ENCODE data around the gene THY1.

Gene THY1

DNA sequence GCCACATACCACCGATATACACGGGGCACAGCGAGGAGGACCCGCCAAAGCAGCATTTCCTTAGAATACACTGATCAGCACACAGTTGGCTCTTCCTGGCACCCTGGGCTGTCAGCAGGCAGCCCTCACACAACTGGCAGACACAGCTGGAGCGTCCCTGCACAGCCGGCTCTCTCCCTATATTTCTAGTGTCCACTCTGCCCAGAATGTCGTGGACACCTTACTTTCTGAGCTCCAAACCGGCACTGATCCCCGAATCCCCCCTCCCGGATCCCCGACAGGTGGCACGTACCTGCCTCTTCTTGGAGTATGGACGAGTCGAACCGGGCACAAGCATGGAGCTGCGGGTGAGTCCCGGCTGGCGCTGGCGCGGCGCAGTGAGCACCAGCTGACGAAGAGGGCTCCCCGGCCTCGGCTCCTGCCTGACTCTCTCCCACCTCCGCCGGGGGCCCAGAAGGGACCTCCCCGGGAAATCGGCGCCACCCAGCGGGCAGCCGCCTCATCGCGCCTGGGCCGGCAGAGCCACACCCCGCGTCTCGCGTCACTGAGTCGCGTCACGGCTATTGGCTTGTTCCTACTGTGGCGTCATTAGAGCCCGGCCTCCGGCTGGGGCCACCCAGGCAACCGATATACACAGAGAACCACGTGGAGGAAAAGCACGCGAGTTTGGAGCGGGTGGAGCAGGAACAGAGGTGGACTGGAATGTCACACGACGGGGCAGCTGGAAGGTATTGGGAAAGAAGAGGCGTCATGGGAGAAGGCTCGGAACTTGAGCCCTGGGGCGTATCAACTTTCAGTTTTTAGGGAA is 41.6 kb downstream of the THY1 start, which contains the start of gene USP2:
Gene USP2 (minus strand): TSS at position 510 of the 808 bp plus-strand sequence. CDS start 8,210 bp downstream, outside the sequence.
- DNase-seq = peak; percentile 66

DNA sequence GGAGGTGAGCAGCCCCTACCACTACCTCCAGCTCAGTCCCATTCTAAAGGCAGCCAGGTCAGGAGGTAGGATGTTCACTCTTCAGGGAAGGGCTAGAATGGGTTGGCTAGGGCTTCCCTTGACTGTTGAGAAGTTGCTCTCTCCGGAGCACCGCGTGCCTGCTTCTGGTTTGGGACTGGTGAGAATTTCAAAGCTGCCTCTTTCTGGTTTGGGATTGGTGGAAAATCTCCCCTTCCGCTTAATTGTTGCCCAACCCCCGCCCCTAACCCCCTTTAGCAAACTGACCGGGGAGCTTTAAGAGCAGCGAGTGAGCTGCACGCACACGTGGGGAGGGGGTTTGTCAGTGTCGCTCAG is 42.2 kb downstream of the THY1 start:
- no peak for DNase-seq

DNA sequence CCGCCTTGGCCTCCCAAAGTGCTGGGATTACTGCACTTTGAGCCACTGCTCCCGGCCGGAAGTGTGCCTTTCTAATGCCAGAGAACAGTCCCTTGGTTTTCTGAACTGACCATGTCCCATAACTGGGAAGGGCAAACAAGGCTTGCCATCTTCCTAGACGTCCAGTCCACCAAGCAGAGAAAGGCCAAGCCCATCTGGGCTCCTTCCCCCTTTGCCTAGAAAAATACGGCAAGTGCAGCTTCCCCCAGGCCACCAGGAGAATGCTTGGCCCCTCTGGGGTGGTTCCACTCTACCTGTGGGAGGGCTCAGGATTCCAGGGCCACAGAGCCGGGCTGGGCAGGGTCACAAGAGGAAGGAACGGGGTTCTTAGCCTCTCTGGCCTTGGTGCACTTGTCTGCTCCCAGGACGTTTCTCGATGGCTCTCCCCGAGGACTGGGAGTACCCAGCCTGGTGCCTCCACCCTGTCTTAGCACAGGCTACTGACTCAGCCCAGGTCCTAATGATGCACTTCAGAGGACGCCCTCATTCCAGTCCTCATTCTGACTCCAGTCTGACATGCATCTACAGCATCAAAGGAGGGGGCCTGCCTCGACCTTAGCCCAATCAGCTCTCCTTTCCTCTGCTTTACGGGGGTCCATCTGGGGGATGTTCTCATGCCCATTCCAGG is 42.7 kb downstream of the THY1 start:
- no peak for DNase-seq

DNA sequence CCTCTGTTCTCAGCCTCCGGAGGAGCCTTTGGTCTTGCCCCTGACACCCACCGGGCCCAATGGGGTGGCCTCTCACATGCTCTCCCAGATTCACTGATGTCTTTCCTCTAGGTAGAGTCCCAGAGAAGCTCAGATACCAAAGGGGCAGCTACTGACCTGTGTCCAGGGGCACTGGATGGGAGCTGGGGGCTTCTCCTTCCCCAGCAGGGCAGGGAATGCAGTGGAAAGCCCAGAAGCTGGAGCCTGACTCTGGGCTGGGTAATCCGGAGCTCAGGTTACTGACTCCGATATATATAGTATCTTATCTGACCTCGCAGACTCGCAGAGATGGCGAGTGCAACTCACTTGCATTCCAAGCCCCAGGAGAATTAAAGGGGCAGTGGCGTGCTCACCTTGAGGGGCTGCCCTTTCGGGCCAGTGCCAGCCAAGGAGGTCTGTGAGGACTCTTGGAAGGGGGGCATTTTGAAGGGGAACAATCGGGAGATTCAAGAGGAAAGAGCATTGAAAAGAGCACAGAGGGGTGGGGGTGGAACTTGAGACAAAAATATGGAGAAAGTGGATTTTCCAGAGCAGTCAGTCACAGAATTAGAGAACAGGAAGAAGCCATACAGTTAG is 44.0 kb downstream of the THY1 start:
- DNase-seq = no peak

DNA sequence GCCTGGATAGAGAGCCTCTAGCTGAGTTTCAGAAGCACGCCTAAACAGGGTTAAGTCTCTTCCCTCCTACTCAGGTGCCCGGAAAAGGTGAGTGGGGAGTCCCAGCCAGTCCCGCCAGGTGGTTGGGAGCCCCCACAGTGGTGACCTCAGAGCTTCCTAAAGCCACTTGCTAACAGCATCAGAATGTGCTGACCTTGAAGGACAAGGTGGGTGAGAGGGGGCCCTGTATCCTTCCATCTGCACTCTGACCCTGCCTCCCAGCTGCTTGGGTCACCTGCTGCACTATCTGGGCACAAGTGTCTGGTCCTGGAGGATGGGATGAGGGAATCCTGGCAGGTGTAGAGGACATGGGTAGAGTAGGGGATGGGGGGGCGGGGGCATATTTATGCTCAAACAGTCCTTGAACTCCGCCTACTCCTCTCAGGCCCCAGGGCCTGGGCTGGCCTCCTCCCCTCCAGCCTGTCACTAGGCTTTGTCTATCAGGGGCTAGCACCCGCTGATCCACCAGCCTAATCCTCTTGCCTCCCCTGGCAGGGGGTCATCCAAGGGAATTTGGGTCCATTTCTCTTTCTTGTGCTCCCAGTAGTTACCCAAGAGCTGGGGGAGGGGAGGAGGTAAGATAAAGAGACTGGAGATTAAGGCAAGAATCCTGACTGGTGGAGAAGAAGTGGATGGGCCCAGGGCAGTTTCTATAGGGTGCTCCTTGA is 44.9 kb downstream of the THY1 start:
- no peak for DNase-seq

DNA sequence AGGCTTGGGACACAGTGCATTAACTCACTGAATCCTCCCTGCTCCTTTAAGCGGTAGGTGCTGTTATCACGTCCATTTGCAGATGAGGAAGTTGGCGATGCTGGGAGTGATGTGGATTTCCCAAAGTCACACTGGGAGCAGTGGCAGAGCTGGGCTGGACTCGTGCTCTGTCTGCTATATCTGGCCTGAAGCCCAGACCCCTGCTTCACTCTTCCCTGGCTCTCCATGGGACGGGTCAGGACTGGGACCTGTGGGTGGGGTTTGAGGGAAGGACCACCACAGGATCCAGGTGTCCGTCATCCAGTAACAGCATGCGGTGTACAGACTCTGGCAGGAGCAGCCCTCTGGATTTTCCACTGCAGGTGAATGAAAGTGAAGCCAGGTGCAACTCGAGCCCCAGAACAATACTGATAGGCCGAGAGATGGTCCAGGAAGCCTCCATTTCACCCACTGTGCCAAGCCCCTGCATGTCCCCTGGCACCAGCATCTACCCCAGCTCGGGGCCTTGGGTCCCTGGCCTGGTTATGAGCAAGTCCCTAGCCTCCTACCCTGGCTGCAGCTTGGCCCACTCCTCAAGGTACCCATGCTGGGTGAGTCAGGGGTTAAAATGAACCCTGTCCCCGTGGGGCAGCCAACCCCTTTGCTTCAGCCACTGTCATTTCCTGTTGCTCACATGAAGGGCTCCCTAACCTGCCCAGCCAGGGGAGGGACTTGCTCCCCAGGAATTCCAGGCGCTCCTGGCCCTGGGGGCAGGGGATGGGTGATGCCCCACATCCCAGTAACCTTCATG is 45.7 kb downstream of the THY1 start:
- DNase-seq = no peak

DNA sequence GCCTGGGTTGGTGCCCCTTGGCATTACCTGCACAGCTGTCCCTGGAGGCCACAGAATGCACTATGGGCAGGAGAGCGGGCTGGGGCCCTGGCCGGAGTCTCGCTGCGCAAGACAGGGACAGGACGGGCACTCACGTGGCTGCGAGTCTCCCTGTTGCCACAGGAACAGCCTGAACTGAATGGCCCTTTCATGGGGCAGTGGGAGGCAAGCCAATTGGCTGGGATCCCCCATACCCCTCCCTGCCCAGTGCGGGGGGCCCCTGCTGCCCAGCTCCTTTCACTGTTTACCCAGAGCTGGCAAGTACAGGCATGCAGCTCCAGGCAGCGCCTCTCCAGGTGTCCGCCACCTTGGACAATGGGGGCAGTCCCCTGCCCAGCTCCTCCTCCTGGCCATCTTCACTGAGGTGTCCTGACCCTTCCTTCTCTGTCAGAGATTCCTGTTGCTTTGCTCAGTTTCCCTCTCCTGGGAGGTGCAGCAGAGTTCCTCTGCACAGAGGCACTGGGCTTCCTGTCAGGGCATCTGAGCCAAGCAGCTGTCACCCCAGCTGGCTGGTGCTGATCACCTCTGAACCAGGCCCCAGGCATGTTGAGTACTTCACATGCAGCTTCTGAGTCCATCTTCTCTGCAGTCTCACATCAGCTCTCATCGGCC is 46.6 kb downstream of the THY1 start:
- DNase-seq = no peak

DNA sequence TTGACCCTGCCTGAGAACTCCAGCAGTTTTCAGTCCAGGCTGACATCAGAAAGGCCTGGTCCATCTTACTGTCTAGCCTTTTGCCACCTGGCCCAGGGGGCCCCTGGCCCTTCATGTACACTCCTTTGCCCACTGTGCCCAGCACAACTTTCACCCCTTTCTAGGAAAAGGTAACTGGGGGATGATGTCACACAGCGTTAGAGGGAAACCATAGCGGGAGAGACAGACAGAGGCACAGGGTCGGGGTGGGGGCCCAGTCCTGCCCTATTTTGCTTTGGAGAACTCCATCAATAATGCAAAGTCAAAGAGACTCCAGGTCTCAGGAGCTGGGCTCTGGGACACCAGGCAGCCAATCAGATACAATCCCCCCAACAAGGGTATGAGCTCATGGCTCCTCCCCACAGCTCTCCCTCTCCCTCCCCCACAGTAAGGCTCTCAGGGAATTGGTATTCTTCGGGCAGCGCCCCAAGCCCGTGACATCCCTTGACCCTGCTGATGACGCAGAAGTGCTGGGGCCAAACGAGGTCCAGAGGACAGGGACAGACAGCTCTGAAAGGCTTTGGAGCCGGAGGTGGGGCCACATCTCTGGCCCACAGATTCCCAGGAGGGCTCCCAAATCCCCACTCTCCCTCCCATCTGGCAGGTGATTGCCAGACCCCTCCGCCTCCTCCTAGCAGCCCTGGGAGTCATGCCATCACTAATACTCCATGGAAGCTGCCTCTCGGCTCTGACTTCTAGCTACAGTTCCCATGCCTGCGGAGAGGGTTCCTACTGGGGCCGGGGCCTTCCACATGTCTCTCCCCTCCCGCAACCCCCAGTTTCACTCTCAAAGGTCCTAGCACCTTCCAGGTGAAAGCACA is 47.4 kb downstream of the THY1 start:
- no peak for DNase-seq

DNA sequence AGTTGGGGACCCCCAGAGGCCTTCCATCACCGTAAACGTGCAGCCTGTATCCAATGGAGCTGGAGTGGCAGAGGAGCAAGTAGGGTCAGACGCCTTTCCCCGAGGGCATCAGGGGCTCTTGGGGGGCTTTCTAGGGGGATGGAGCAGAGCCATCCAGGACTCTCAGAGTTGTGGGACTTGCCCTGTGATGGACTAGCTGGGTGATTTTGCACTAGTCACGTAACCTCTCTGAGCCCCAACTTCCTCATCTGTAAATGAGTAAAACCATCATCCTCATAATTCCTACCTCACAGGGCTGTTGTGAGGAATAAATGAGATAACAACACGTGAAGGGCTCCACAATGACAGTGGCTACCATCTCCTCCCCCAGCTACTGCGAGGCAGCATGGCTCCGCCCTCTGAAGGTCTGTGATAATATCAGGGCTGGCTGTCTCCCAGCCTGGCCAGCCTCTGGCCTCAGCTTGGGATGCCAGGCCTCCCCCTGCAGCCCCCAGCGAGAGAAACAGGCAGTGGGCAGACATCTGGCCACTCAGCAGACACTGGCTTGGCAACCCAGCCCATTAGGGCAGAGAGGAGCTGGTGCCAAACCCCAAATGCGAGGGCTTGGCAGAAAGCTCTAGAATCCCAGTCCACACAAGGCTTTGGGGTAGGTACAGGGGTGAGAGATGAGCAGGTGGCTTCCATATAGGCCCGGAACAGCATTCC is 48.2 kb downstream of the THY1 start:
- no peak for DNase-seq

DNA sequence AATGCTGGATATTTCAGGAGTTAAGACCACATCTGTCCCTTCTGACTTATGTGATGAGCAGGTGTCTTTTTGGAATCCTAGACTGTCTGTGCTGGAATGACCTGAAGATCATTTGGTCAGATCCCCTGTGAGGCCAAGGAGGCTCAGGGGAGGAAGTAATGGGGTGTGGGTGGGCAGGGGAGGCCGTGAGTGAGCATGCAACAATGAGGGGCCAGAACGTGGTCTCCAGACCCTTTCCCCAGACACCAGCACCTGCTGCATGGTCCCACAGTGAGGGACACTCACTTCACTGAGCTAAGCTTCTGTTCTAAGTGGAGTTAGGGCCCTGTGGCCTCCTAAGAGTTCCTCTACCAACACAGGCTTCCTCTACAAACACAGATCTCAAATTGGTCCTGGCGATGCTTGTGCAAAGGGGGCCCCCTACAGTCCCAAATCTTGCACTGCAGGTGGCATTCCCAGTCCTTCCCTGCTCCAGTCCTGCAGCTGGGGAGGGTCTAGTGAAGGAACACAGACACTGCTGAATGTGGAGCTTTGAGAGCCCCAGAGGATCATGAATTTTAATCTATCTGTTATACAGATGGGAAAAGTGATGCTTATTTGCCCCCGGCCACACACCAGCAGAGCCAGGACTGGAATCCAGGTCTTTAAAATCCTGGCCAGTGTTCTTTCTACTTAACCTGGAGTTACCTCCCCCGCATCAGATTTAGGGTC is 48.9 kb downstream of the THY1 start:
- DNase-seq = peak; percentile 33

DNA sequence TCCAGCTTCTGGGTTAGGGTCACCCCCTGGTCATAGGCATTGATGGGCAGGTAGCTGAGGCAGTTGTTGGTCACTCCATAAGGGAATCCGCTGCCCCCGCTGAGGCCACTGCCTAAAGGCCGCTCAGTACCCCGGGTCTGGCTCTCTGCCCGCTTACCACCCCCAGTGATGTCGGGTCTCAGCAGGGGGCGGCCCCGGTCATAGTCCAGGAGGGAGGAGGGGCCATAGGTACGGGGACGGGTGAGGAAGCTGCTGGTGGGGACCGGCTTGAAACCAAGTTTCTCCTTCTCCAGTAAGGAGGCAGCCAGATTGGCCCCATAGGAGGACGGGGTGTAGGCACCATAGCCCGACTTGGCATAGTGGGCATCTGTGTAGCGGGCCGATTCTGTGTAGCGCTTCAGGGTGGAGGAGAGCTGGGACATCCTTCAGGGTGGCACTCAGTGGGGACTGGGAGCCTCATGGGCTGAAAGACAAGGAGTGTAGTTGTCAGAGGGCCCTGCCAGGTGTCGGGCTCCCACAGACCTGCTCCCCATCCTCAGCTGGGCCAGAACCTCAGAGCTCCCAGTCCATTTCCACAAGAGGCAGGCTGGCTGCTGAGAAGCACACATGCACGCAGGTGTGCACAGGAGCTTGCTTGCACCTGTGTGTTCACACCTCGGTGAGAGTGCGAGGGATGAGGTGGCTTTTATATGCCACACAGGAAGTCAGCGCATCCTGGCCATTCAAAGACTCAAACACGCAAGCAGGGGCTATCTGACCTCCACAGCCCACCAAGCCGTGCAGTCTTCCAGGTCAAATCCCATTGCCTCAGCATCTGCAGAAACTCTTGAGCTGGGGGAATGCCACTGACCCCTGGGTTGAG is 49.7 kb downstream of the THY1 start:
- DNase-seq = peak; percentile 37

DNA sequence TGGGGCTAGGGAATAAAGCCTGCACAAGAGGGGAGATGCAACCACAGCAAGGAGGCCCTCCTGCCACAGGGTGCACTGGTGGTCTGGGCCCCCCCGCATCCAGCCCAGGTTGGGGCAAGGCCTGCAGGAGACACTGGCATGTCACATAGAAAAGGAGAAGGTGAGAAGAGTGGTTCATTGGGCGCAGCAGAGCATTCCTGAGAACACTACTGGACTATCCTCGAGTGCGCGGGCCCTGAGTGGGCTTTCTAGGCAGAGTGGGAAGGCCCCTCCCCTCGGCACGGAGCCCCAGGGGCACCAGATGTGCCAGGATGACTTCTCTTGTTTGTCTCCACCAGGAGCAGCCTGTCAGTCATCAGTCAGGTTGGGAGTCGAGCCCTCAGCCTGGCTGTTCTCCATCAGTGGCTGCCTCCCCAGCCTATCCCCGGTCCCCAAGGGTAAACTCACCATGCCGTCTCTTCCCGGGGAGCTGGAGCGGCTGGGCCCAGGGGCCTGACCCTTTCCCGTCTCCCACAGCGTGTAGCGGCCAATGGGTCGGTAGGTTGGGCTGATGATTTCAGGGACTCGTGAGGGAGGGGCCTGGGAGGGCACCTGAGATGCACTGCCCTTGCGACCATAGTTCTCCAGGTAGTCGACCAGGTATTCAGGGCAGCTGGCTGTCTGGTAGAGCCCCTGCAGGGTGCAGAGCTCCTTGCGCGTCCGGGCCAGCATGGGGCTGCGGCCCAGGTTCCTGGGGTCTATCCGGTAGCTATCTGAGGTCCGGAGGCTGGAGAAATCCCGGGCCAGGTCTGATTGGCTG is 50.5 kb downstream of the THY1 start:
- DNase-seq = no peak

DNA sequence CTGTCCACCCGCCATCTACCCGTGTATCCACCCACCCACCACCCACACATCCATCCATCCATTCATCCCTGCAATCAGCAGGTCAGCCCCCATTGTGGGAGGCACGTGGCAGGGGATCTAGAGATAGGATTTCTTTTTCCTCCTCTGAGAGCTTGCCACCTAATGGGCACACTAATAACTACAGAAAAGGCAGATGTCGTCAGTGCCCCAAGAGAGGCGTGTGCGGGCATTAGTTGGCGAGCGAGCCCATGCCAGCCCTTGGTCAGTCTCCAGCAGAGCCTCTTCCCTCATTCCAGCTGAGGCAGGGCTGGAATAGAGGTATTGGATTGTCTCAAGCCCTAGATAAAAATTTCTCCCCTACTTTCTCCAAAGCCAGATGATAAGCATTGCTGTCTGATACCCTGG is 51.2 kb downstream of the THY1 start:
- DNase-seq = no peak

DNA sequence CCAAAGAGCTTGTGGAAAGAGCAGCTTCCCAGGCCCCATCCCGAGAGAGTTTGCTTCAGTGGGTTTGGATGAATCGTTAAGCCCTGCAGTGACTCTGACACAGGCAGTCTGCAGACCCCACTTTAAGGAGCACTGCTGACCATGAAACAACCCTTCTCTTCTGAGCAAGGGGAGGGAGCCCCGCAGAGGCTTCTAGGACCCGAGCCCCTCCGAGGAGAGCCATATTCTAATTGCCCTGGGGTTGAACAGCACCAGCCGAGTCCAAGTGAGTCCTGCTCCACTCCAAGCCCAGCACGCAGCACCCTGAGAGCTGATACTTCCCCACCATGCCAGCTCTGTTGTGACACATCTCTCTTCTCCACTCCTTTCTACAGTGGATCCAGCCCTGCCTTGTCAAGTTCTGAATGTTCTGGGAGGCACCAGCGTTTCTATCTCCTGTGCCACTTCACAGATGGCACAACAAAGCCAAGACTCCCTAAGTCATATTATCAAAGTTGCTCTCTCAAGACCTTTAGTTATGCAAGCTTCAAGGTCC is 51.8 kb downstream of the THY1 start:
- DNase-seq = no peak

DNA sequence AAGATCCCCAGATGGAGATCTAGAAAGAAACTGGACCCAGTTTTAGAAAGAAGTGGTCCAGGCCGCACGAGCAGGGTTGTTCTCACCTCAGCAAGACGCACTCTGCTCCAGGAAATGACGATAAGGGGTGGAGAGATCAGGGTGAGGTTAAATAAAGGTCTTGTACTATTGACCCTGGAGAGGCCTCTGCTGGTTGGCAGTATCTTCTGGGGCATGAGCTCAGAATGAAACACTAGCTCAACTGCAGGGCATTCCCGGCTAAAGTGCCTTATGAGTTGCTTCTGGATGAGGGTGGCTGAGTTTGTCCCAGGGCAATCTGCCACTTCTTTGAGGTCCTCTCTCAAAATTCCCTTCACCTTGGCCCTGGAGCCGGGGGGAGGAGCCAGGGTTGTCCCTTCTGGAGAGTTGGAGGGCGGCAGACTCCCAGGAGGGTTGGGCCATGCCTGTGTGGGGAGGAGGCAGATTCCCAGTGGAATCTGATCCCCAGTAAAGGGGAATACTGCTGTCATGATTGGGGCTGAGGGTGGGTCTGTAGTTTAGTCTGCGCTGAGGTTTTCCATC is 52.4 kb downstream of the THY1 start:
- peak; percentile 39 for DNase-seq

DNA sequence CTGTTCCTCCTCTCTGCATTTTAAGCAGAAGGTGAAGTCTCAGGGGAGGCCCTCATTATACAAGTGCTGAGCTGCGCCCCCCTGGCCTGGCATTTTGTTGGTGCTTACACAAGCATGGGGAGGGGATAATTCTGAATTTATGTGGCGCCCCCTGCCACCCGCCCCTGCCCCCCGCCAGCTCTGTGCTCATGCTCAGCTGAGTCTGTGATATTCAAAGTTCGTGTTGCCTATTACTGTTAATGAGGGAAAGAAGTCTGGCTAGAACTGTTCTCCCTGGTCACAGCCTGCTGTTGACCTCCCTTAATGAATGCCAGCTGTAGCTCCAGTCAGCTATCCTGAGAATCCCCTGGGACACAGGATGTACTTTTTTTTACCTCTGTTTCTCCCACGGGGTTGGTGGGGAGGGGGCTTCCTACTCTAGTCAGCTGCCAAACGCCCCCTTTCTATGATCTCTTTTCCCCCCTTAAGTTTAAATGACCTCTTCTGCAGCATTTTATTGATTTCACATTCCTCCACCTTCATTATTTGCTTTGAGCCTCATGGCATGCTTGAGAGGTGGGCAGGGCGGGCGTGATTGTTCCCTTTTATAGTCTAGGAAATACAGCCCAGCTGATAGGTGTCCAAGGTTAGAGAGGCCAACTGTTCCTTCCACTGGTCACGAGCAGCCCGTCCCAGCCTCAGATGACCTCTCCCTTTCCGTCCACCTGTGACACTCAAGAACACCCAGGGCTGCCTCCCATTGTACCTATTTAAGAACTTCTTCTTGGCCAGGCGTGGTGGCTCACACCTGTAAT is 53.6 kb downstream of the THY1 start:
- DNase-seq = no peak
